Hepatocyte (in vitro differentiated cells): ENCODE measurements around the gene OTUD5. TPM values are rescaled to one million over a fixed set of nuclear protein-coding genes. Genes with fewer than 3 reads are reported as not detected.

Source experiments
- DNase-seq: peaks from one replicate; pipeline ENCODE4 v3.0.0-alpha.2; 2016; ENCODE audit warnings: low spot score
- H2AFZ ChIP-seq: fragments of 200-600 bp; sonication (generic); 2 replicates; pipeline ENCODE4 v1.6.0; 2016; ENCODE audit warnings: antibody characterized with exemption, mild to moderate bottlenecking
- H3K27ac ChIP-seq: fragments of 200-600 bp; sonication (generic); 2 replicates; pipeline ENCODE4 v1.5.1; 2016; ENCODE audit warnings: mild to moderate bottlenecking
- H3K27me3 ChIP-seq: fragments of 200-600 bp; sonication (generic); 2 replicates; pipeline ENCODE4 v1.6.1; 2016
- H3K36me3 ChIP-seq: fragments of 200-600 bp; sonication (generic); replicated peaks from 2 replicates; pipeline ENCODE4 v1.5.1; 2016; ENCODE audit warnings: low read depth; ENCODE audit not compliant: insufficient read depth
- H3K4me1 ChIP-seq: fragments of 200-600 bp; sonication (generic); 2 replicates; pipeline ENCODE4 v1.5.1; 2016; ENCODE audit warnings: mild to moderate bottlenecking, moderate library complexity; ENCODE audit not compliant: insufficient read depth
- H3K4me2 ChIP-seq: fragments of 200-600 bp; sonication (generic); 2 replicates; pipeline ENCODE4 v1.6.0; 2016
- H3K4me3 ChIP-seq: fragments of 200-600 bp; sonication (generic); 2 replicates; pipeline ENCODE4 v1.5.1; 2016; ENCODE audit warnings: mild to moderate bottlenecking
- H3K79me2 ChIP-seq: fragments of 200-600 bp; sonication (generic); 2 replicates; pipeline ENCODE4 v1.6.0; 2017; ENCODE audit warnings: mild to moderate bottlenecking
- H3K9me2 ChIP-seq: fragments of 200-600 bp; sonication (generic); replicated peaks from 2 replicates; pipeline ENCODE4 v1.6.0; 2017; ENCODE audit warnings: mild to moderate bottlenecking; ENCODE audit not compliant: insufficient read depth
- H3K9me3 ChIP-seq: fragments of 200-600 bp; sonication (generic); 2 replicates; pipeline ENCODE4 v1.5.1; 2016; ENCODE audit warnings: low read depth, mild to moderate bottlenecking
- H4K20me1 ChIP-seq: fragments of 200-600 bp; sonication (generic); 2 replicates; pipeline ENCODE4 v1.6.0; 2016; ENCODE audit warnings: mild to moderate bottlenecking; ENCODE audit not compliant: insufficient read depth, poor library complexity, severe bottlenecking
- CTCF ChIP-seq: fragments of 200-600 bp; sonication (generic); IDR thresholded peaks from 2 replicates; pipeline ENCODE4 v1.5.1; 2016; ENCODE audit warnings: antibody characterized with exemption, mild to moderate bottlenecking; ENCODE audit not compliant: poor library complexity
- EZH2 ChIP-seq: fragments of 200-600 bp; sonication (generic); IDR thresholded peaks from 2 replicates; pipeline ENCODE4 v1.6.1; 2016; ENCODE audit warnings: antibody characterized with exemption, mild to moderate bottlenecking, borderline replicate concordance
- EZH2phosphoT487 ChIP-seq: fragments of 200-600 bp; sonication (generic); IDR thresholded peaks from one replicate; pipeline ENCODE4 v1.6.1; 2018; ENCODE audit warnings: antibody characterized with exemption, mild to moderate bottlenecking, low read depth, moderate library complexity; ENCODE audit not compliant: unreplicated experiment, severe bottlenecking
- WGBS: methylation state at CpG from one replicate; pipeline ENCODE4 v1.1.6; 2016; ENCODE audit warnings: low lambda C conversion rate; ENCODE audit errors: missing lambda C conversion rate; 5-methylcytosine and 5-hydroxymethylcytosine counted together
- polyA plus RNA-seq: library from polyadenylated mRNA; unstranded; fragments of >200 nt; fragmentation: Nextera tagmentation; extraction: Ambion mirVana; gene quantifications from 2 replicates; pipeline ENCODE4 v1.2.1, GENCODE V29; 2016
- total RNA-seq: library from RNA; depleted of rRNA; stranded (reverse); fragments of >200 nt; gene quantifications from 2 replicates; pipeline ENCODE4 v1.2.3, GENCODE V29; 2014

OTUD5 gene
- total RNA-seq (27.7 and 32.5 TPM in 2 replicates), polyA plus RNA-seq (49.9 and 51.2 TPM in 2 replicates)

GRCh38 chrX:48957477-48957826 is at the start of gene OTUD5:
Gene OTUD5 (minus strand): TSS chrX:48957607. CDS start chrX:48957570, 37 bp downstream.
- Histone ChIP-seq H3K9me2 (no peaks in the 10 kb centered on the region), H3K27me3 (no peaks in the 10 kb centered on the region), H3K9me3 (no peaks in the 10 kb centered on the region), H3K79me2 (peaks cover 46% of the 10 kb centered on the region), H2AFZ (no peak within 1 kb of the TSS), H3K4me1 (peaks cover 9% of the 10 kb centered on the region), H3K27ac (peak within 1 kb of the TSS; percentile 98), H4K20me1 (peaks cover 14% of the 10 kb centered on the region), H3K36me3 (no peaks in the 10 kb centered on the region), H3K4me2 (peak within 1 kb of the TSS; percentile 84), H3K4me3 (peak within 1 kb of the TSS; percentile 39)
- DNase-seq = peak; percentile 66
- TF ChIP-seq EZH2phosphoT487 (no peak), EZH2 (no peak), CTCF (no peak)
- WGBS = 58% methylated on average over 38 of the region's 53 CpGs

GRCh38 chrX:49003696-49004095 is 46.3 kb upstream of the OTUD5 start:
- no peaks in the 10 kb centered on the region for H3K36me3 ChIP-seq
- no peaks in the 10 kb centered on the region for H4K20me1 ChIP-seq
- no peak overlapping the region for H3K27ac ChIP-seq
- H2AFZ ChIP-seq = no peak overlapping the region
- no peaks in the 10 kb centered on the region for H3K9me2 ChIP-seq
- TF ChIP-seq EZH2 (no peak), CTCF (no peak), EZH2phosphoT487 (no peak)
- H3K9me3 ChIP-seq = no peaks in the 10 kb centered on the region
- DNase-seq = no peak
- H3K27me3 ChIP-seq = no peaks in the 10 kb centered on the region
- H3K4me3 ChIP-seq = no peak overlapping the region
- H3K79me2 ChIP-seq = peaks cover 14% of the 10 kb centered on the region
- WGBS = 86% methylated on average over 5 of the region's 5 CpGs
- H3K4me1 ChIP-seq = no peaks in the 10 kb centered on the region
- H3K4me2 ChIP-seq = no peak overlapping the region

GRCh38 chrX:49002091-49002935 is 44.9 kb upstream of the OTUD5 start, which contains the start of gene GRIPAP1:
Gene GRIPAP1 (minus strand): TSS chrX:49002264. CDS start chrX:49002229, 35 bp downstream.
- peak within 1 kb of the TSS; percentile 80 for H2AFZ ChIP-seq
- H3K27ac ChIP-seq = peak within 1 kb of the TSS; percentile 79
- peak; percentile 87 for DNase-seq
- 29% methylated on average over 35 of the region's 38 CpGs for WGBS
- no peaks in the 10 kb centered on the region for H3K27me3 ChIP-seq
- no peaks in the 10 kb centered on the region for H4K20me1 ChIP-seq
- no peaks in the 10 kb centered on the region for H3K9me3 ChIP-seq
- H3K4me1 ChIP-seq = no peaks in the 10 kb centered on the region
- H3K4me2 ChIP-seq = peak within 1 kb of the TSS; percentile 72
- H3K79me2 ChIP-seq = peaks cover 14% of the 10 kb centered on the region
- no peaks in the 10 kb centered on the region for H3K36me3 ChIP-seq
- no peaks in the 10 kb centered on the region for H3K9me2 ChIP-seq
- TF ChIP-seq EZH2 = no peak
- no peak for TF ChIP-seq CTCF
- TF ChIP-seq EZH2phosphoT487 = no peak
- peak within 1 kb of the TSS; percentile 48 for H3K4me3 ChIP-seq
